HEK293 (cell line): ENCODE results near the gene LTV1.
A peak's percentile ranks its signal among the peaks of the same experiment; 100 is the strongest.

Experiments used
- HOXA7 ChIP-seq: sonication (generic); formaldehyde crosslinking; IDR thresholded peaks from 2 replicates; pipeline ENCODE4 v1.8.1; 2022; ENCODE audit warnings: missing genetic modification reagents, borderline replicate concordance
- MYNN ChIP-seq: fragments of 450-650 bp; formaldehyde crosslinking; IDR thresholded peaks from 2 replicates; pipeline ENCODE4 v1.5.1; 2016; ENCODE audit warnings: missing biosample characterization, missing genetic modification characterization, borderline replicate concordance
- PRDM1 ChIP-seq: fragments of 450-650 bp; formaldehyde crosslinking; IDR thresholded peaks from 2 replicates; pipeline ENCODE4; 2016; ENCODE audit warnings: missing biosample characterization, missing genetic modification characterization
- PRDM6 ChIP-seq: fragments of 450-650 bp; formaldehyde crosslinking; IDR thresholded peaks from 2 replicates; pipeline ENCODE4 v1.5.1; 2017; ENCODE audit warnings: missing biosample characterization, missing genetic modification characterization
- ZBTB26 ChIP-seq: fragments of 450-650 bp; formaldehyde crosslinking; optimal IDR thresholded peaks from 2 replicates; pipeline ENCODE3; 2016; ENCODE audit warnings: missing biosample characterization, mild to moderate bottlenecking, missing genetic modification characterization
- ZBTB49 ChIP-seq: fragments of 450-650 bp; formaldehyde crosslinking; IDR thresholded peaks from 2 replicates; pipeline ENCODE4 v1.5.1; 2016; ENCODE audit warnings: missing biosample characterization, missing genetic modification characterization, low read depth
- ZFP69B ChIP-seq: fragments of 450-650 bp; formaldehyde crosslinking; IDR thresholded peaks from 2 replicates; pipeline ENCODE4 v1.5.1; 2016; ENCODE audit warnings: missing biosample characterization, missing genetic modification characterization
- ZNF169 ChIP-seq: fragments of 450-650 bp; formaldehyde crosslinking; IDR thresholded peaks from 2 replicates; pipeline ENCODE4 v1.5.1; 2016; ENCODE audit warnings: missing biosample characterization, missing genetic modification characterization
- ZNF248 ChIP-seq: fragments of 450-650 bp; formaldehyde crosslinking; IDR thresholded peaks from 2 replicates; pipeline ENCODE4 v1.5.1; 2017; ENCODE audit warnings: missing biosample characterization, missing genetic modification characterization
- ZNF280C ChIP-seq: fragments of 450-650 bp; formaldehyde crosslinking; IDR thresholded peaks from 2 replicates; pipeline ENCODE4 v1.5.1; 2016; ENCODE audit warnings: missing biosample characterization, missing genetic modification characterization
- ZNF280D ChIP-seq: fragments of 450-650 bp; formaldehyde crosslinking; IDR thresholded peaks from 2 replicates; pipeline ENCODE4 v1.5.1; 2016; ENCODE audit warnings: missing biosample characterization, missing genetic modification characterization
- ZNF354C ChIP-seq: fragments of 450-650 bp; formaldehyde crosslinking; IDR thresholded peaks from 2 replicates; pipeline ENCODE4 v1.5.1; 2016; ENCODE audit warnings: missing biosample characterization, missing genetic modification characterization, low read depth, borderline replicate concordance
- ZNF423 ChIP-seq: fragments of 450-650 bp; formaldehyde crosslinking; IDR thresholded peaks from 2 replicates; pipeline ENCODE4 v1.5.1; 2016; ENCODE audit warnings: missing biosample characterization, missing genetic modification characterization
- ZNF433 ChIP-seq: fragments of 450-650 bp; formaldehyde crosslinking; IDR thresholded peaks from 2 replicates; pipeline ENCODE4 v1.5.1; 2016; ENCODE audit warnings: missing biosample characterization, missing genetic modification characterization, low read depth
- ZNF510 ChIP-seq: fragments of 450-650 bp; formaldehyde crosslinking; IDR thresholded peaks from 2 replicates; pipeline ENCODE4 v1.5.1; 2018; ENCODE audit warnings: mild to moderate bottlenecking, missing genetic modification characterization, missing biosample characterization; ENCODE audit not compliant: insufficient replicate concordance
- ZNF548 ChIP-seq: fragments of 450-650 bp; formaldehyde crosslinking; IDR thresholded peaks from 2 replicates; pipeline ENCODE4 v1.5.1; 2016; ENCODE audit warnings: missing biosample characterization, missing genetic modification characterization
- ZNF580 ChIP-seq: fragments of 450-650 bp; formaldehyde crosslinking; IDR thresholded peaks from 2 replicates; pipeline ENCODE4 v1.5.1; 2016; ENCODE audit warnings: missing biosample characterization, missing genetic modification characterization
- ZNF596 ChIP-seq: fragments of 450-650 bp; IDR thresholded peaks from 2 replicates; pipeline ENCODE4 v1.5.0; 2018; ENCODE audit warnings: missing biosample characterization, mild to moderate bottlenecking, missing genetic modification characterization, moderate library complexity
- ZNF600 ChIP-seq: fragments of 450-650 bp; formaldehyde crosslinking; IDR thresholded peaks from 2 replicates; pipeline ENCODE4 v1.5.1; 2016; ENCODE audit warnings: missing biosample characterization, missing genetic modification characterization
- ZNF645 ChIP-seq: fragments of 450-650 bp; formaldehyde crosslinking; IDR thresholded peaks from 2 replicates; pipeline ENCODE4; 2016; ENCODE audit warnings: missing biosample characterization, missing genetic modification characterization
- ZNF677 ChIP-seq: fragments of 450-650 bp; IDR thresholded peaks from 2 replicates; pipeline ENCODE4 v1.5.0; 2018; ENCODE audit warnings: missing biosample characterization, mild to moderate bottlenecking, missing genetic modification characterization, moderate library complexity
- ZNF76 ChIP-seq: fragments of 450-650 bp; formaldehyde crosslinking; IDR thresholded peaks from 2 replicates; pipeline ENCODE4; 2016; ENCODE audit warnings: low read depth, missing biosample characterization, missing genetic modification characterization, borderline replicate concordance
- ZNF776 ChIP-seq: fragments of 450-650 bp; formaldehyde crosslinking; IDR thresholded peaks from 2 replicates; pipeline ENCODE4 v1.5.0; 2017; ENCODE audit warnings: missing biosample characterization, missing genetic modification characterization, borderline replicate concordance
- ZNF777 ChIP-seq: fragments of 450-650 bp; formaldehyde crosslinking; IDR thresholded peaks from 2 replicates; pipeline ENCODE4 v1.5.1; 2017; ENCODE audit warnings: missing biosample characterization, missing genetic modification characterization, borderline replicate concordance
- ZSCAN4 ChIP-seq: fragments of 450-650 bp; formaldehyde crosslinking; IDR thresholded peaks from 2 replicates; pipeline ENCODE4 v1.5.1; 2017; ENCODE audit warnings: missing biosample characterization, missing genetic modification characterization

The LTV1 gene

GRCh38 chr6:143842902-143843676 is at the start of gene LTV1 (continued):
- TF ChIP-seq ZNF169 (no peak), ZNF776 (tag by site-specific recombination) (no peak), ZNF423 (tag by site-specific recombination) (peak; percentile 83), ZNF248 (tag by site-specific recombination) (no peak), ZNF600 (0 out of 2 replicates have a peak, but pooled peaks have one; percentile 29), ZNF548 (no peak), ZBTB26 (tag by site-specific recombination) (peak; percentile 36), ZNF777 (no peak), MYNN (tag by site-specific recombination) (no peak; the same call in 1 of the 2 replicates), ZFP69B (tag by site-specific recombination) (no peak; the same call in 1 of the 2 replicates), ZNF645 (tag by site-specific recombination) (no peak), ZNF280D (tag by site-specific recombination) (no peak), PRDM6 (tag by site-specific recombination) (no peak), ZNF580 (tag by site-specific recombination) (peak; percentile 96), PRDM1 (tag by site-specific recombination) (no peak), ZNF510 (tag by site-specific recombination) (no peak), ZSCAN4 (tag by site-specific recombination) (no peak), ZBTB49 (tag by site-specific recombination) (no peak), ZNF280C (no peak), ZNF433 (tag by site-specific recombination) (no peak), HOXA7 (CRISPR knock-in tag) (peak; percentile 61; the same call in 1 of the 2 replicates), ZNF596 (no peak), ZNF354C (tag by site-specific recombination) (no peak), ZNF677 (no peak), ZNF76 (tag by site-specific recombination) (peak; percentile 53; the same call in 1 of the 2 replicates)
